ENCODE measurements around the gene MCUR1. TPM values are rescaled to one million over a fixed set of nuclear protein-coding genes. Genes with fewer than 3 reads are reported as not detected.
A peak's percentile ranks its signal among the peaks of the same experiment; 100 is the strongest.

The MCUR1 gene
- total and polyA plus RNA-seq, 2 experiments from 2014 or later = 16.1 to 27.6 TPM

- WGBS (ENCODE audit: low lambda C conversion rate, missing lambda C conversion rate) = 37% methylated on average over 19 of the region's 19 CpGs
These were observed 47.1 kb downstream of the MCUR1 start for GRCh38 chr6:13767121-13767808.

GRCh38 chr6:13766201-13766634 lies 48.1 kb downstream of the MCUR1 start:
- Histone ChIP-seq H3K4me2 (no peak overlapping the region), H3K4me3 (no peak overlapping the region), H3K79me2 (no peaks in the 10 kb centered on the region), H3K27me3 (no peaks in the 10 kb centered on the region), H2AFZ (no peak overlapping the region), H4K20me1 (ENCODE audit: insufficient read depth, poor library complexity, severe bottlenecking) (no peaks in the 10 kb centered on the region), H3K36me3 (replicated peaks; ENCODE audit: insufficient read depth, low read depth) (no peaks in the 10 kb centered on the region), H3K4me1 (ENCODE audit: insufficient read depth) (no peaks in the 10 kb centered on the region), H3K9me3 (ENCODE audit: low read depth) (no peaks in the 10 kb centered on the region), H3K27ac (peak overlapping the region; percentile 59), H3K9me2 (replicated peaks; ENCODE audit: insufficient read depth) (no peaks in the 10 kb centered on the region)
- peak; percentile 24 for DNase-seq (ENCODE audit: low spot score)
- TF ChIP-seq EZH2phosphoT487 (IDR thresholded peaks at IDR 0.05; ENCODE audit: low read depth, severe bottlenecking, unreplicated experiment) (no peak), EZH2 (IDR thresholded peaks at IDR 0.05; ENCODE audit: borderline replicate concordance) (no peak)
- TF ChIP-seq, protein P1, sequence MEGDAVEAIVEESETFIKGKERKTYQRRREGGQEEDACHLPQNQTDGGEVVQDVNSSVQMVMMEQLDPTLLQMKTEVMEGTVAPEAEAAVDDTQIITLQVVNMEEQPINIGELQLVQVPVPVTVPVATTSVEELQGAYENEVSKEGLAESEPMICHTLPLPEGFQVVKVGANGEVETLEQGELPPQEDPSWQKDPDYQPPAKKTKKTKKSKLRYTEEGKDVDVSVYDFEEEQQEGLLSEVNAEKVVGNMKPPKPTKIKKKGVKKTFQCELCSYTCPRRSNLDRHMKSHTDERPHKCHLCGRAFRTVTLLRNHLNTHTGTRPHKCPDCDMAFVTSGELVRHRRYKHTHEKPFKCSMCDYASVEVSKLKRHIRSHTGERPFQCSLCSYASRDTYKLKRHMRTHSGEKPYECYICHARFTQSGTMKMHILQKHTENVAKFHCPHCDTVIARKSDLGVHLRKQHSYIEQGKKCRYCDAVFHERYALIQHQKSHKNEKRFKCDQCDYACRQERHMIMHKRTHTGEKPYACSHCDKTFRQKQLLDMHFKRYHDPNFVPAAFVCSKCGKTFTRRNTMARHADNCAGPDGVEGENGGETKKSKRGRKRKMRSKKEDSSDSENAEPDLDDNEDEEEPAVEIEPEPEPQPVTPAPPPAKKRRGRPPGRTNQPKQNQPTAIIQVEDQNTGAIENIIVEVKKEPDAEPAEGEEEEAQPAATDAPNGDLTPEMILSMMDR (IDR thresholded peaks at IDR 0.05; ENCODE audit: poor library complexity) = no peak
- WGBS (ENCODE audit: low lambda C conversion rate, missing lambda C conversion rate) = 54% methylated on average over 5 of the region's 5 CpGs

More at GRCh38 chr6:13767121-13767808, 47.1 kb downstream of the MCUR1 start:
- no peaks in the 10 kb centered on the region for H3K4me1 ChIP-seq (ENCODE audit: insufficient read depth)
- H3K36me3 ChIP-seq (replicated peaks; ENCODE audit: insufficient read depth, low read depth) = no peaks in the 10 kb centered on the region
- peak; percentile 21 for DNase-seq (ENCODE audit: low spot score)
- peak overlapping the region; percentile 11 for H3K27ac ChIP-seq
- H2AFZ ChIP-seq = peak overlapping the region; percentile 35
- H3K9me2 ChIP-seq (replicated peaks; ENCODE audit: insufficient read depth) = no peaks in the 10 kb centered on the region
- H3K79me2 ChIP-seq = no peaks in the 10 kb centered on the region
- no peaks in the 10 kb centered on the region for H3K9me3 ChIP-seq (ENCODE audit: low read depth)
- H3K4me3 ChIP-seq = no peak overlapping the region
- no peaks in the 10 kb centered on the region for H3K27me3 ChIP-seq
- no peaks in the 10 kb centered on the region for H4K20me1 ChIP-seq (ENCODE audit: insufficient read depth, poor library complexity, severe bottlenecking)
- H3K4me2 ChIP-seq = peak overlapping the region; percentile 57
- no peak for TF ChIP-seq EZH2phosphoT487 (IDR thresholded peaks at IDR 0.05; ENCODE audit: low read depth, severe bottlenecking, unreplicated experiment)
- TF ChIP-seq, protein P1 (IDR thresholded peaks at IDR 0.05; ENCODE audit: poor library complexity) = no peak
- TF ChIP-seq EZH2 (IDR thresholded peaks at IDR 0.05; ENCODE audit: borderline replicate concordance) = no peak

- Histone ChIP-seq H3K27ac (peak overlapping the region; percentile 59), H3K79me2 (no peaks in the 10 kb centered on the region), H3K36me3 (replicated peaks; ENCODE audit: insufficient read depth, low read depth) (no peaks in the 10 kb centered on the region), H3K4me1 (ENCODE audit: insufficient read depth) (no peaks in the 10 kb centered on the region), H3K9me3 (ENCODE audit: low read depth) (no peaks in the 10 kb centered on the region), H3K27me3 (no peaks in the 10 kb centered on the region), H3K4me2 (no peak overlapping the region), H3K4me3 (no peak overlapping the region), H3K9me2 (replicated peaks; ENCODE audit: insufficient read depth) (no peaks in the 10 kb centered on the region), H2AFZ (no peak overlapping the region), H4K20me1 (ENCODE audit: insufficient read depth, poor library complexity, severe bottlenecking) (no peaks in the 10 kb centered on the region)
- no peak for DNase-seq (ENCODE audit: low spot score)
- TF ChIP-seq EZH2 (IDR thresholded peaks at IDR 0.05; ENCODE audit: borderline replicate concordance) = no peak
- no peak for TF ChIP-seq EZH2phosphoT487 (IDR thresholded peaks at IDR 0.05; ENCODE audit: low read depth, severe bottlenecking, unreplicated experiment)
- TF ChIP-seq, protein P1 (IDR thresholded peaks at IDR 0.05; ENCODE audit: poor library complexity) = no peak
- WGBS (ENCODE audit: low lambda C conversion rate, missing lambda C conversion rate) = 66% methylated on average over 8 of the region's 8 CpGs
These were observed 48.8 kb downstream of the MCUR1 start for GRCh38 chr6:13765570-13765969.

Data from hepatocyte (in vitro differentiated cells).